ENCODE results near the gene KPNB1. TPM values are rescaled to one million over a fixed set of nuclear protein-coding genes. Genes with fewer than 3 reads are reported as not detected.

The KPNB1 gene
- total RNA-seq, 2 experiments from 2014 or later: 232 to 453 TPM

DNA sequence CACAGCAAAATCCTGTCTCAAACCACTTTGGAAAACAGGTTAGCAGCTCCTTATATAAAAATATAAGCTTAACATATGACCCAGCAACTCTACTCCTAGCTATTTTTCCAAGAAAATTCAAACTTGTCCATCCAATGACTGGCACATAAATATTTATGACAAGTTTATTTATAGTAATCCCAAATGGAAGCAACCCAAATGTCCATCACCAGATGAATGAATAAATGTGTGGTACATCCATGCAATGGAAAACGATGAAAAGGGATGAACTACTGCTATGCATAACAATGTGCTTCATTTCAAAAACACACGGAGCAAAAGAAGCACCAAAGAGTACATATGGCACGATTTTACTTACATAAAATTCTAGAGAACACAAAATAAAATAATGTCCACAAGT, 9.6 kb upstream of the KPNB1 start:
- no peaks in the 10 kb centered on the region for H4K20me1 ChIP-seq (ENCODE audit: insufficient read depth, low read length)
- no TSS peak for BruUV-seq (replicated peaks)
- H3K9me3 ChIP-seq (ENCODE audit: low read length): no peaks in the 10 kb centered on the region
- intact Hi-C loops (cut with micrococcal nuclease; ENCODE audit: unreplicated experiment): no loop called here
- no peak overlapping the region for H3K4me3 ChIP-seq (ENCODE audit: low read depth, low read length, poor library complexity, severe bottlenecking)
- ChIA-PET POLR2A (interaction anchor here (0.5 to 1.7 kb wide), 3 partner anchors 9 to 20 kb away, joined by 3 to 5 read pairs (median 4); no protein-coding TSS in a partner anchor), CTCF (ENCODE audit: unreplicated experiment) (no interaction called here)
- no peak overlapping the region for H2AFZ ChIP-seq (ENCODE audit: low read length)
- no peak for TF ChIP-seq EZH2phosphoT487 (IDR thresholded peaks at IDR 0.05; ENCODE audit: borderline replicate concordance, low read depth, low read length)
- TF ChIP-seq, protein P1, sequence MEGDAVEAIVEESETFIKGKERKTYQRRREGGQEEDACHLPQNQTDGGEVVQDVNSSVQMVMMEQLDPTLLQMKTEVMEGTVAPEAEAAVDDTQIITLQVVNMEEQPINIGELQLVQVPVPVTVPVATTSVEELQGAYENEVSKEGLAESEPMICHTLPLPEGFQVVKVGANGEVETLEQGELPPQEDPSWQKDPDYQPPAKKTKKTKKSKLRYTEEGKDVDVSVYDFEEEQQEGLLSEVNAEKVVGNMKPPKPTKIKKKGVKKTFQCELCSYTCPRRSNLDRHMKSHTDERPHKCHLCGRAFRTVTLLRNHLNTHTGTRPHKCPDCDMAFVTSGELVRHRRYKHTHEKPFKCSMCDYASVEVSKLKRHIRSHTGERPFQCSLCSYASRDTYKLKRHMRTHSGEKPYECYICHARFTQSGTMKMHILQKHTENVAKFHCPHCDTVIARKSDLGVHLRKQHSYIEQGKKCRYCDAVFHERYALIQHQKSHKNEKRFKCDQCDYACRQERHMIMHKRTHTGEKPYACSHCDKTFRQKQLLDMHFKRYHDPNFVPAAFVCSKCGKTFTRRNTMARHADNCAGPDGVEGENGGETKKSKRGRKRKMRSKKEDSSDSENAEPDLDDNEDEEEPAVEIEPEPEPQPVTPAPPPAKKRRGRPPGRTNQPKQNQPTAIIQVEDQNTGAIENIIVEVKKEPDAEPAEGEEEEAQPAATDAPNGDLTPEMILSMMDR (conservative IDR thresholded peaks at IDR 0.05; ENCODE audit: low read length): no peak
- H3K79me2 ChIP-seq (ENCODE audit: insufficient read depth, low read depth, low read length): no peaks in the 10 kb centered on the region
- peaks cover 8% of the 10 kb centered on the region for H3K36me3 ChIP-seq (ENCODE audit: insufficient read depth, low read length)
- H3K9me2 ChIP-seq (ENCODE audit: insufficient read depth, low read length): no peaks in the 10 kb centered on the region
- no peak overlapping the region for H3K27ac ChIP-seq (ENCODE audit: low read depth, low read length, poor library complexity, severe bottlenecking)
- no peak for DNase-seq (ENCODE audit: low spot score)
- H3K4me2 ChIP-seq (ENCODE audit: low read length): no peak overlapping the region
- H3K4me1 ChIP-seq (ENCODE audit: insufficient read depth, low read length, poor library complexity, severe bottlenecking): peaks cover 29% of the 10 kb centered on the region

GRCh38 chr17:47641202-47641601, 8.5 kb upstream of the KPNB1 start:
- Histone ChIP-seq H3K4me2 (ENCODE audit: low read length) (no peak overlapping the region), H3K9me2 (ENCODE audit: insufficient read depth, low read length) (no peaks in the 10 kb centered on the region), H2AFZ (ENCODE audit: low read length) (no peak overlapping the region), H4K20me1 (ENCODE audit: insufficient read depth, low read length) (no peaks in the 10 kb centered on the region), H3K27ac (ENCODE audit: low read depth, low read length, poor library complexity, severe bottlenecking) (no peak overlapping the region), H3K9me3 (ENCODE audit: low read length) (no peaks in the 10 kb centered on the region), H3K4me1 (ENCODE audit: insufficient read depth, low read length, poor library complexity, severe bottlenecking) (peaks cover 29% of the 10 kb centered on the region), H3K36me3 (ENCODE audit: insufficient read depth, low read length) (peaks cover 8% of the 10 kb centered on the region), H3K4me3 (ENCODE audit: low read depth, low read length, poor library complexity, severe bottlenecking) (no peak overlapping the region), H3K79me2 (ENCODE audit: insufficient read depth, low read depth, low read length) (no peaks in the 10 kb centered on the region)
- intact Hi-C loops (cut with micrococcal nuclease; ENCODE audit: unreplicated experiment): no loop called here
- ChIA-PET POLR2A (no interaction called here), CTCF (ENCODE audit: unreplicated experiment) (no interaction called here)
- TF ChIP-seq, protein P1 (conservative IDR thresholded peaks at IDR 0.05; ENCODE audit: low read length): no peak
- no peak for TF ChIP-seq EZH2phosphoT487 (IDR thresholded peaks at IDR 0.05; ENCODE audit: borderline replicate concordance, low read depth, low read length)
- no peak for DNase-seq (ENCODE audit: low spot score)
- BruUV-seq (replicated peaks): no TSS peak

DNA sequence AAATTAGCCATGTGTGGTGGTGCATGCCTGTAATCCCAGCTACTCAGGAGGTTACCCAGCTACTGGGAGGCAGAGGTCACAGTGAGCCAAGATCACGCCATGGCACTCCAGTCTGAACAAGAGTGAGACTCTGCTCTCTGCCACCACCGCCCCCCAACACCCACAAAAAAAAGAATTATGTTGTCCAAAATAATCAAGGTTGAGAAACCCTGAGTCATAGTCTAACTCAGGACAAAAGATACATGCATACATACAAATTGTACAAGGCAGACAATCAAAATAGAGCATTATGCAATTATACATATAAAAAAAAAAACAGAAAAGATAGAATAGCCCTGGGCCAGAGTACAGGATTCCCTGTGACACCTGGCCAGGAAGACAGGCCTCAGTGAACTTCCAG, 6.6 kb upstream of the KPNB1 start:
- Histone ChIP-seq H3K79me2 (ENCODE audit: insufficient read depth, low read depth, low read length) (peaks cover 12% of the 10 kb centered on the region; the same call in 1 of the 2 replicates), H3K36me3 (ENCODE audit: insufficient read depth, low read length) (no peaks in the 10 kb centered on the region), H3K9me3 (ENCODE audit: low read length) (no peaks in the 10 kb centered on the region), H3K4me1 (ENCODE audit: insufficient read depth, low read length, poor library complexity, severe bottlenecking) (peaks cover 39% of the 10 kb centered on the region), H4K20me1 (ENCODE audit: insufficient read depth, low read length) (no peaks in the 10 kb centered on the region), H3K9me2 (ENCODE audit: insufficient read depth, low read length) (no peaks in the 10 kb centered on the region), H3K4me2 (ENCODE audit: low read length) (peak overlapping the region; percentile 10), H3K4me3 (ENCODE audit: low read depth, low read length, poor library complexity, severe bottlenecking) (no peak overlapping the region), H2AFZ (ENCODE audit: low read length) (no peak overlapping the region), H3K27ac (ENCODE audit: low read depth, low read length, poor library complexity, severe bottlenecking) (peak overlapping the region; percentile 23)
- POLR2A ChIA-PET: interaction anchor here (0.7 to 0.8 kb wide), 3 partner anchors 12 to 106 kb away, joined by 3 to 4 read pairs (median 4); no protein-coding TSS in a partner anchor
- intact Hi-C loops (cut with micrococcal nuclease; ENCODE audit: unreplicated experiment): no loop called here
- CTCF ChIA-PET (ENCODE audit: unreplicated experiment): interaction anchor here (0.6 kb wide), 1 partner anchor 232 kb away, joined by 4 read pairs; no protein-coding TSS in a partner anchor
- BruUV-seq (replicated peaks): no TSS peak
- TF ChIP-seq, protein P1 (conservative IDR thresholded peaks at IDR 0.05; ENCODE audit: low read length): no peak
- no peak for TF ChIP-seq EZH2phosphoT487 (IDR thresholded peaks at IDR 0.05; ENCODE audit: borderline replicate concordance, low read depth, low read length)
- DNase-seq (ENCODE audit: low spot score): peak; percentile 41
